GM12878 (cell line): ENCODE data around the gene ETHE1.

Source experiments
- CBX3 ChIP-seq: fragments of 200-600 bp; sonication (generic); IDR thresholded peaks from 2 replicates; pipeline ENCODE4 v1.6.1; 2016; ENCODE audit warnings: low read depth, borderline replicate concordance
- CREB1 ChIP-seq: IDR thresholded peaks from 2 replicates; pipeline ENCODE4 v1.6.1; 2012; ENCODE audit warnings: low read depth, mild to moderate bottlenecking, inconsistent platforms
- EZH2 ChIP-seq: IDR thresholded peaks from 2 replicates; pipeline ENCODE4 v1.6.1; 2012; ENCODE audit warnings: low read depth, mild to moderate bottlenecking, control low read depth, inconsistent platforms, low read length, borderline replicate concordance; ENCODE audit not compliant: control insufficient read depth
- JUND ChIP-seq: IDR thresholded peaks from 2 replicates; pipeline ENCODE4 v1.6.1; 2012; ENCODE audit warnings: low read depth, mild to moderate bottlenecking, low read length, improper control_type of control experiment, moderate library complexity
- NFIC ChIP-seq: IDR thresholded peaks from 2 replicates; pipeline ENCODE4 v1.6.1; 2012; ENCODE audit warnings: low read depth, mild to moderate bottlenecking, inconsistent platforms, low read length, moderate library complexity
- RAD51 ChIP-seq: fragments of 450-650 bp; IDR thresholded peaks from 2 replicates; pipeline ENCODE4 v1.6.1; 2016; ENCODE audit warnings: moderate library complexity, mild to moderate bottlenecking, inconsistent platforms
- RELA ChIP-seq: fragments of 450-650 bp; IDR thresholded peaks from 2 replicates; pipeline ENCODE4 v1.8.0; 2014; ENCODE audit warnings: borderline replicate concordance; ENCODE audit not compliant: partially characterized antibody

GRCh38 chr19:43506629-43507028, 20.4 kb downstream of the ETHE1 start:
- TF ChIP-seq JUND (no peak), NFIC (no peak), EZH2 (no peak), CBX3 (no peak), CREB1 (no peak), RELA (no peak), RAD51 (no peak)
